HepG2 (cell line): ENCODE data around the gene SLC23A2. TPM values are rescaled to one million over a fixed set of nuclear protein-coding genes. Genes with fewer than 3 reads are reported as not detected.

Source experiments
- CBX1 ChIP-seq: IDR thresholded peaks from one replicate; pipeline ENCODE4 v1.6.1; 2016; ENCODE audit warnings: antibody characterized with exemption, low read depth
- FOXA1 ChIP-seq, 2 experiments: fragments of 450-650 bp in 1 of 2; sonication (generic) in 1 of 2; formaldehyde crosslinking in 1 of 2; IDR thresholded peaks; 2 replicates each; pipeline versions ENCODE4 v1.4.0 to v1.6.1; 2016 to 2020; ENCODE audit warnings: missing genetic modification reagents in 1 of 2
- GFI1 ChIP-seq: sonication (generic); formaldehyde crosslinking; IDR thresholded peaks from 2 replicates; pipeline ENCODE4 v1.5.0; 2020; ENCODE audit warnings: missing genetic modification reagents, mild to moderate bottlenecking, borderline replicate concordance
- HDAC2 ChIP-seq: sonication (generic); formaldehyde crosslinking; IDR thresholded peaks from 2 replicates; pipeline ENCODE4 v1.4.0; 2020; ENCODE audit warnings: missing genetic modification reagents
- HOXA5 ChIP-seq: sonication (generic); formaldehyde crosslinking; IDR thresholded peaks from 2 replicates; pipeline ENCODE4 v1.4.0; 2020; ENCODE audit warnings: missing genetic modification reagents
- JUNB ChIP-seq: sonication (generic); formaldehyde crosslinking; IDR thresholded peaks from 2 replicates; pipeline ENCODE4 v1.8.0; 2022; ENCODE audit warnings: missing genetic modification reagents, mild to moderate bottlenecking, borderline replicate concordance
- KDM3A ChIP-seq: IDR thresholded peaks from 2 replicates; pipeline ENCODE4 v1.6.1; 2018; ENCODE audit warnings: low read depth, missing compliant biosample characterization
- KLF6 ChIP-seq: IDR thresholded peaks from 2 replicates; pipeline ENCODE4 v1.8.0; 2016; ENCODE audit warnings: missing biosample characterization, missing genetic modification reagents
- PPARG ChIP-seq: conservative IDR thresholded peaks from 2 replicates; pipeline ENCODE4 v1.6.1; 2016; ENCODE audit warnings: missing biosample characterization, missing genetic modification reagents
- RORA ChIP-seq: sonication (generic); formaldehyde crosslinking; IDR thresholded peaks from 2 replicates; pipeline ENCODE4 v1.5.0; 2020; ENCODE audit warnings: mild to moderate bottlenecking, missing genetic modification reagents, moderate library complexity
- SKI ChIP-seq: fragments of 450-650 bp; IDR thresholded peaks from one replicate; pipeline ENCODE4 v1.6.1; 2018; ENCODE audit warnings: mild to moderate bottlenecking; ENCODE audit not compliant: partially characterized antibody
- SP140L ChIP-seq: sonication (generic); formaldehyde crosslinking; IDR thresholded peaks from 2 replicates; pipeline ENCODE4 v1.4.0; 2020; ENCODE audit warnings: missing genetic modification reagents, borderline replicate concordance
- TCF7L2 ChIP-seq: IDR thresholded peaks from 2 replicates; pipeline ENCODE4 v1.6.1; 2011; ENCODE audit warnings: mild to moderate bottlenecking, low read depth, low read length, moderate library complexity
- THAP11 ChIP-seq: IDR thresholded peaks from 2 replicates; pipeline ENCODE4 v1.6.1; 2016; ENCODE audit warnings: missing biosample characterization, missing genetic modification reagents
- ZBTB8A ChIP-seq: sonication (generic); formaldehyde crosslinking; IDR thresholded peaks from 2 replicates; pipeline ENCODE4 v1.4.0; 2020; ENCODE audit warnings: mild to moderate bottlenecking, low read depth, missing genetic modification reagents, borderline replicate concordance
- ZFX ChIP-seq: sonication (generic); formaldehyde crosslinking; IDR thresholded peaks from 2 replicates; pipeline ENCODE4 v1.4.0; 2020; ENCODE audit warnings: mild to moderate bottlenecking, low read depth, missing genetic modification reagents, moderate library complexity
- ZNF317 ChIP-seq: sonication (generic); formaldehyde crosslinking; IDR thresholded peaks from 2 replicates; pipeline ENCODE4 v1.5.0; 2020; ENCODE audit warnings: mild to moderate bottlenecking, missing genetic modification reagents
- ZNF331 ChIP-seq: sonication (generic); formaldehyde crosslinking; IDR thresholded peaks from 2 replicates; pipeline ENCODE4 v1.4.0; 2020; ENCODE audit warnings: missing genetic modification reagents
- ZNF510 ChIP-seq: sonication (generic); formaldehyde crosslinking; IDR thresholded peaks from 2 replicates; pipeline ENCODE4 v1.4.0; 2020; ENCODE audit warnings: low read depth, mild to moderate bottlenecking, missing genetic modification reagents
- ZNF720 ChIP-seq: sonication (generic); formaldehyde crosslinking; IDR thresholded peaks from 2 replicates; pipeline ENCODE4 v1.4.0; 2020; ENCODE audit warnings: missing genetic modification reagents
- ZNF775 ChIP-seq: sonication (generic); formaldehyde crosslinking; IDR thresholded peaks from 2 replicates; pipeline ENCODE4 v1.4.0; 2020; ENCODE audit warnings: missing genetic modification reagents, mild to moderate bottlenecking, moderate library complexity, borderline replicate concordance
- polyA plus RNA-seq, 8 experiments: library from polyadenylated mRNA; depleted of rRNA in 3 of 8; stranded (reverse) in 7 of 8; unstranded in 1 of 8; fragments of >200 nt; fragmentation: Illumina TruSeq in 4 of 8; extraction: Trizol in 4 of 8; gene quantifications; 2 replicates each; pipeline versions ENCODE4 v1.2.1 to v1.2.3, GENCODE V29; 2011 to 2016; ENCODE audit warnings: low read depth in 4 of 8, missing spikeins in 1 of 8, mixed read lengths in 1 of 8; ENCODE audit not compliant: insufficient read depth in 1 of 8
- total RNA-seq, 5 experiments: library from RNA; depleted of rRNA; stranded (reverse); fragments of >200 nt; fragmentation: Illumina TruSeq; extraction: Trizol; gene quantifications; 2 replicates each; pipeline ENCODE4 v1.2.3, GENCODE V29; 2016; ENCODE audit warnings: low read depth in 1 of 5
- TF ChIP-seq, protein P1 (sequence below): sonication (generic); formaldehyde crosslinking; IDR thresholded peaks from 2 replicates; pipeline ENCODE4 v1.8.0; 2022; ENCODE audit warnings: missing genetic modification reagents, low read depth, mild to moderate bottlenecking, borderline replicate concordance
- TF ChIP-seq, protein P2 (sequence below): sonication (generic); formaldehyde crosslinking; conservative IDR thresholded peaks from 2 replicates; pipeline ENCODE4 v1.4.0; 2020; ENCODE audit warnings: mild to moderate bottlenecking, missing genetic modification reagents, moderate library complexity
- TF ChIP-seq, protein P3 (sequence below): sonication (generic); formaldehyde crosslinking; IDR thresholded peaks from 2 replicates; pipeline ENCODE4 v1.8.0; 2022; ENCODE audit warnings: mild to moderate bottlenecking, missing genetic modification reagents; ENCODE audit not compliant: insufficient replicate concordance

Gene SLC23A2
- total and polyA plus RNA-seq, 2 of the 13 experiments (the other 11 are each of a cell fraction or from before 2014, with no cell fraction given): 42.2 to 51.2 TPM

DNA sequence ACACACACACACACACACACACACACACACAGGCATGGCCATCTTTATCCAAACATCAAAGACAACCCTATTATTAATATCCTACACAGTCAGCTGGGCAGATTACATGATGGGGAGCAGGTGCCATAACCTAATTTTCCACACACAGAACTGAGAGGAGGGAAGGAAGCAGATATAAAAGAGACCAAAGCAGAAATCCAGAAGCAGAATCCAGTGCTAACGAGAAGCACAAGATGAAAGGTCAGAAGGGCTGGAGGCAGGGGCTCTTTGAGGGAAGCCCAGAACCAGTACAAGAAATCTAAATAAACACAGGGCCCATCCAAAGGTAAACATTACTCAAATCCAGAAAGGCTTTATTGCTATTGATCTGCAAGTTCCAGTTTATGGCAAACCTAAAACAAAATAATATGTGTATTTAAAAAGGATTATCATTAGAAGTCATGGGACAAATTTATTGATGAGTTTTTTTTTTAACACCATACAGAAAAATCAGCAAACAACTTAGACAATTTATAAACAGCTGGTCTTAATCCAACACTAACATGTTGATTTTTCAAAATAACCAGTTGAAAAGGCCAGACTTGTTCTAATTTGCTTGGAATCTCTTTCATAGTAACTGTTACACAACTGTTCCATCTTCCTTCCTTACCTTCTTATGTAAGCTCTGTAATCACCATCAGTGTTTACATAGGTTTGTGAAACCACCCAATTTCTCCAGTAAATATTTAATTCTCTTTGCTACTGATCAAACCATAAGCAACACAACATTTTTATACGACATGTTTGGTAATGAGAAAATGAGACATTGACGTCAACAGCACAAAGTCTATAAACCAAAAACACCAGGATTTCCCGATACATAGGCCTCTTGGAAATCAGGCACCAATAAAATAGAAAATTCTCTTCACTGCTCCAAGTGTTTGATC, 34.2 kb downstream of the SLC23A2 start (continued):
- 0 out of 2 replicates have a peak, but pooled peaks have one; percentile 31 for TF ChIP-seq SP140L (CRISPR knock-in tag)
- peak; percentile 61 for TF ChIP-seq CBX1
- 0 out of 2 replicates have a peak, but pooled peaks have one; percentile 14 for TF ChIP-seq ZFX (CRISPR knock-in tag)
- TF ChIP-seq ZNF775 (CRISPR knock-in tag): peak; percentile 94; the same call in 1 of the 2 replicates
- TF ChIP-seq, protein P1, sequence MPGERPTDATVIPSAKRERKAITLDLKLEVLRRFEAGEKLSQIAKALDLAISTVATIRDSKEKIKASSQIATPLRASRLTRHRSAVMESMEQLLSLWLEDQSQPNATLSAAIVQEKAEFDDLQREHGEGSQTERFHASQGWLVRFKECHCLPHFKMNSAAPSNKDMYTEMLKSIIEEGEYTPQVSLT (CRISPR knock-in tag): no peak
- peak; percentile 24; the same call in 1 of the 2 replicates for TF ChIP-seq JUNB (CRISPR knock-in tag)
- TF ChIP-seq, protein P2, sequence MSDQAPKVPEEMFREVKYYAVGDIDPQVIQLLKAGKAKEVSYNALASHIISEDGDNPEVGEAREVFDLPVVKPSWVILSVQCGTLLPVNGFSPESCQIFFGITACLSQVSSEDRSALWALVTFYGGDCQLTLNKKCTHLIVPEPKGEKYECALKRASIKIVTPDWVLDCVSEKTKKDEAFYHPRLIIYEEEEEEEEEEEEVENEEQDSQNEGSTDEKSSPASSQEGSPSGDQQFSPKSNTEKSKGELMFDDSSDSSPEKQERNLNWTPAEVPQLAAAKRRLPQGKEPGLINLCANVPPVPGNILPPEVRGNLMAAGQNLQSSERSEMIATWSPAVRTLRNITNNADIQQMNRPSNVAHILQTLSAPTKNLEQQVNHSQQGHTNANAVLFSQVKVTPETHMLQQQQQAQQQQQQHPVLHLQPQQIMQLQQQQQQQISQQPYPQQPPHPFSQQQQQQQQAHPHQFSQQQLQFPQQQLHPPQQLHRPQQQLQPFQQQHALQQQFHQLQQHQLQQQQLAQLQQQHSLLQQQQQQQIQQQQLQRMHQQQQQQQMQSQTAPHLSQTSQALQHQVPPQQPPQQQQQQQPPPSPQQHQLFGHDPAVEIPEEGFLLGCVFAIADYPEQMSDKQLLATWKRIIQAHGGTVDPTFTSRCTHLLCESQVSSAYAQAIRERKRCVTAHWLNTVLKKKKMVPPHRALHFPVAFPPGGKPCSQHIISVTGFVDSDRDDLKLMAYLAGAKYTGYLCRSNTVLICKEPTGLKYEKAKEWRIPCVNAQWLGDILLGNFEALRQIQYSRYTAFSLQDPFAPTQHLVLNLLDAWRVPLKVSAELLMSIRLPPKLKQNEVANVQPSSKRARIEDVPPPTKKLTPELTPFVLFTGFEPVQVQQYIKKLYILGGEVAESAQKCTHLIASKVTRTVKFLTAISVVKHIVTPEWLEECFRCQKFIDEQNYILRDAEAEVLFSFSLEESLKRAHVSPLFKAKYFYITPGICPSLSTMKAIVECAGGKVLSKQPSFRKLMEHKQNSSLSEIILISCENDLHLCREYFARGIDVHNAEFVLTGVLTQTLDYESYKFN (CRISPR knock-in tag): peak; percentile 89
- peak; percentile 91 for TF ChIP-seq PPARG (CRISPR knock-in tag)
- TF ChIP-seq ZNF510 (CRISPR knock-in tag): peak; percentile 89; the same call in 1 of the 2 replicates
- TF ChIP-seq TCF7L2: peak; percentile 63
- TF ChIP-seq FOXA1 (IDR thresholded peaks at IDR 0.05): no peak; the same call in 1 of the 2 replicates
- peak; percentile 95 for TF ChIP-seq FOXA1 (CRISPR knock-in tag; IDR thresholded peaks at IDR 0.05)
- TF ChIP-seq ZNF317 (CRISPR knock-in tag): peak; percentile 66; the same call in 1 of the 2 replicates
- TF ChIP-seq THAP11 (CRISPR knock-in tag): peak; percentile 80
- TF ChIP-seq KDM3A (CRISPR knock-in tag): peak; percentile 83
- TF ChIP-seq, protein P3, sequence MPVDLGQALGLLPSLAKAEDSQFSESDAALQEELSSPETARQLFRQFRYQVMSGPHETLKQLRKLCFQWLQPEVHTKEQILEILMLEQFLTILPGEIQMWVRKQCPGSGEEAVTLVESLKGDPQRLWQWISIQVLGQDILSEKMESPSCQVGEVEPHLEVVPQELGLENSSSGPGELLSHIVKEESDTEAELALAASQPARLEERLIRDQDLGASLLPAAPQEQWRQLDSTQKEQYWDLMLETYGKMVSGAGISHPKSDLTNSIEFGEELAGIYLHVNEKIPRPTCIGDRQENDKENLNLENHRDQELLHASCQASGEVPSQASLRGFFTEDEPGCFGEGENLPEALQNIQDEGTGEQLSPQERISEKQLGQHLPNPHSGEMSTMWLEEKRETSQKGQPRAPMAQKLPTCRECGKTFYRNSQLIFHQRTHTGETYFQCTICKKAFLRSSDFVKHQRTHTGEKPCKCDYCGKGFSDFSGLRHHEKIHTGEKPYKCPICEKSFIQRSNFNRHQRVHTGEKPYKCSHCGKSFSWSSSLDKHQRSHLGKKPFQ (CRISPR knock-in tag): peak; percentile 32
- no peak for TF ChIP-seq ZNF720 (CRISPR knock-in tag)
- peak; percentile 88 for TF ChIP-seq GFI1
- peak; percentile 60; the same call in 1 of the 2 replicates for TF ChIP-seq RORA (CRISPR knock-in tag)
- TF ChIP-seq HOXA5 (CRISPR knock-in tag): peak; percentile 80
- TF ChIP-seq ZBTB8A: peak; percentile 47; the same call in 1 of the 2 replicates
- TF ChIP-seq HDAC2 (CRISPR knock-in tag): peak; percentile 83
- peak; percentile 75; the same call in 1 of the 2 replicates for TF ChIP-seq KLF6 (CRISPR knock-in tag)
- TF ChIP-seq SKI: peak; percentile 88
- peak; percentile 80 for TF ChIP-seq ZNF331
